ENCODE data around the gene KRTAP9-8. TPM values are rescaled to one million over a fixed set of nuclear protein-coding genes. Genes with fewer than 3 reads are reported as not detected.

KRTAP9-8 gene
- total and polyA plus RNA-seq, 2 of the 4 experiments (the other 2 are of a cell fraction): not detected

DNA sequence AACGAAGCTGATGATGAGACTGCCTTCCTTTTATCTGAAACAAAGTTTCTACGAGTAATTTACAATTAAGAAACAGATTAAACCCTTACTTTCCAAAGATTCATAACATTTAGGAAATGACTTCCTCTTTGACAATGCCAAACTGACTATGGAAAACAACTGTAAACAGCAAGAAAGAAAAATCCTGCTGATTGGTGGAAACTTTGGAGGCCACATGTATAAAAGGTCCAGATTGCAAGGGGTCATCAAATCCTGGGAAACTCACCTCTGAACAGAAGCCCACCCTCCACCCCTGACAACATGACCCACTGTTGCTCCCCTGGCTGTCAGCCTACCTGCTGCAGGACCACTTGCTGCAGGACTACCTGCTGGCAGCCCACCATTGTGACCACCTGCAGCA lies 27.3 kb downstream of the KRTAP9-8 start, which contains the start of gene KRTAP9-6:
Gene KRTAP9-6, plus strand, starts transcription at position 301 of the 400 bp plus-strand sequence. Its CDS starts 0 bp downstream, at position 301.
- CTCF ChIA-PET: no interaction called here
- H4K20me1 ChIP-seq (ENCODE audit: insufficient read depth, low read length): no peaks in the 10 kb centered on the region
- H2BK120ac ChIP-seq (ENCODE audit: low read depth, low read length): no peak within 1 kb of the TSS
- H2BK15ac ChIP-seq (ENCODE audit: low read depth, low read length): peak within 1 kb of the TSS; percentile 2; the same call in 1 of the 3 replicates
- 0 out of 2 replicates have a peak within 1 kb of the TSS, but pooled peaks have one; percentile 7 for H4K91ac ChIP-seq (ENCODE audit: insufficient read depth, low read depth, low read length)
- no peaks in the 10 kb centered on the region for H3K9me1 ChIP-seq (ENCODE audit: insufficient read depth, low read length)
- TF ChIP-seq MAFK (IDR thresholded peaks at IDR 0.05; ENCODE audit: low read depth, low read length) (no peak), CHD1 (IDR thresholded peaks at IDR 0.05; ENCODE audit: low read depth, low read length) (no peak), BHLHE40 (IDR thresholded peaks at IDR 0.05; ENCODE audit: low read depth, low read length) (no peak), MAZ (IDR thresholded peaks at IDR 0.05; ENCODE audit: borderline replicate concordance, low read depth, low read length) (no peak), NFE2L2 (IDR thresholded peaks at IDR 0.05; ENCODE audit: low read depth, low read length) (no peak)
- DNase-seq (no peak), ATAC-seq (ENCODE audit: low read depth) (no peak)
- no peak within 1 kb of the TSS for H3K4me3 ChIP-seq (ENCODE audit: insufficient read depth, low read depth, low read length)
- H2BK20ac ChIP-seq (ENCODE audit: low read depth, low read length): no peak within 1 kb of the TSS; the same call in 1 of the 2 replicates
- intact Hi-C loops (cut with micrococcal nuclease) (loop anchor here (2.0 kb wide), 1 partner anchor 14 kb away; no protein-coding TSS in a partner anchor), in situ Hi-C loops (cut with MboI; ENCODE audit: low sequenced_read_pairs) (no loop called here), dilution Hi-C loops (cut with HindIII; ENCODE audit: low sequenced_read_pairs, unreplicated experiment) (no loop called here)
- H3K79me1 ChIP-seq (ENCODE audit: low read depth in 1 of 2, low read length in 2 of 2): no peaks in the 10 kb centered on the region
- H3K9me3 ChIP-seq (ENCODE audit: control insufficient read depth, insufficient read depth, low read length): no peaks in the 10 kb centered on the region
- H2AK5ac ChIP-seq (ENCODE audit: low read depth, low read length): no peak within 1 kb of the TSS
- H3K4me1 ChIP-seq (ENCODE audit: control insufficient read depth, insufficient read depth, low read length): no peaks in the 10 kb centered on the region
- BruUV-seq (replicated peaks): no TSS peak
- H2AK9ac ChIP-seq (replicated peaks; ENCODE audit: low read depth, low read length, poor library complexity): peak within 1 kb of the TSS; percentile 37
- no peak within 1 kb of the TSS for H3K14ac ChIP-seq (replicated peaks; ENCODE audit: low read depth, low read length)
- no peak within 1 kb of the TSS for H2AFZ ChIP-seq (replicated peaks; ENCODE audit: low read length, poor library complexity)
- POLR2A ChIA-PET (ENCODE audit: unreplicated experiment): no interaction called here
- H3K27ac ChIP-seq (ENCODE audit: insufficient read depth, low read length): no peak within 1 kb of the TSS
- H3K18ac ChIP-seq (ENCODE audit: low read depth, low read length): no peak within 1 kb of the TSS
- no peak within 1 kb of the TSS for H4K8ac ChIP-seq (ENCODE audit: low read depth in 2 of 2, low read length in 2 of 2)
- no peak within 1 kb of the TSS for H3K4me2 ChIP-seq (ENCODE audit: low read depth, low read length)
- no peak within 1 kb of the TSS for H3K4ac ChIP-seq (ENCODE audit: low read depth, low read length)
- no CpG with 5 or more reads among the region's 2 CpGs for WGBS, 2 experiments (ENCODE audit: extremely low coverage in 2 of 2, insufficient read length in 1 of 2)
- H2BK5ac ChIP-seq (ENCODE audit: low read depth, low read length, poor library complexity, severe bottlenecking): no peak within 1 kb of the TSS
- H3K27me3 ChIP-seq (ENCODE audit: control insufficient read depth, insufficient read depth, low read length): peaks cover 9% of the 10 kb centered on the region
- no peak within 1 kb of the TSS for H3K9ac ChIP-seq (ENCODE audit: low read depth, low read length)
- H3K36me3 ChIP-seq (ENCODE audit: control insufficient read depth, insufficient read depth, low read length): no peaks in the 10 kb centered on the region
- H3K56ac ChIP-seq (ENCODE audit: extremely low read depth, insufficient read depth, low read length): no peak within 1 kb of the TSS
- H4K5ac ChIP-seq (ENCODE audit: low read depth, low read length): no peak within 1 kb of the TSS
- no peak within 1 kb of the TSS for H3K23ac ChIP-seq (ENCODE audit: low read depth, low read length)
